ENCODE measurements around the gene FGFR2.

FGFR2 gene

GRCh38 chr10:121433965-121434364, 164.3 kb downstream of the FGFR2 start:
- no peak overlapping the region for H3K4me3 ChIP-seq (ENCODE audit: low read depth, low read length)
- no peaks in the 10 kb centered on the region for H3K9me3 ChIP-seq (ENCODE audit: control insufficient read depth, insufficient read depth, low read length)
- no peaks in the 10 kb centered on the region for H3K36me3 ChIP-seq (ENCODE audit: control insufficient read depth, insufficient read depth, low read length)
- H3K27ac ChIP-seq (ENCODE audit: low read depth, low read length) = no peak overlapping the region
- no peaks in the 10 kb centered on the region for H3K27me3 ChIP-seq (ENCODE audit: control insufficient read depth, insufficient read depth, low read length)
- H3K9ac ChIP-seq (ENCODE audit: low read depth, low read length) = no peak overlapping the region
- peaks cover 17% of the 10 kb centered on the region for H3K4me1 ChIP-seq (ENCODE audit: control insufficient read depth, insufficient read depth, low read length)

- Histone ChIP-seq H3K4me3 (ENCODE audit: low read depth, low read length) (no peak overlapping the region), H3K27me3 (ENCODE audit: control insufficient read depth, insufficient read depth, low read length) (no peaks in the 10 kb centered on the region), H3K9ac (ENCODE audit: low read depth, low read length) (no peak overlapping the region), H3K9me3 (ENCODE audit: control insufficient read depth, insufficient read depth, low read length) (no peaks in the 10 kb centered on the region), H3K36me3 (ENCODE audit: control insufficient read depth, insufficient read depth, low read length) (no peaks in the 10 kb centered on the region), H3K27ac (ENCODE audit: low read depth, low read length) (no peak overlapping the region), H3K4me1 (ENCODE audit: control insufficient read depth, insufficient read depth, low read length) (no peaks in the 10 kb centered on the region)
These were observed 169.4 kb downstream of the FGFR2 start for GRCh38 chr10:121428867-121429266.

All from HUES48 (cell line).